ENCODE measurements around the gene PAQR9.

GRCh38 chr3:142981108-142981507 is 17.6 kb upstream of the PAQR9 start:
- TF ChIP-seq CTCF (IDR thresholded peaks at IDR 0.05) (no peak), POLR2A (IDR thresholded peaks at IDR 0.05) (no peak)

Measured in breast epithelium (tissue), 3 donors.